Endothelial cell of umbilical vein (primary cell): Measurements from ENCODE around the gene SETD2. TPM values are rescaled to one million over a fixed set of nuclear protein-coding genes. Genes with fewer than 3 reads are reported as not detected.

ENCODE experiments used
- BruUV-seq: library from RNA; stranded (reverse); fragments of 400-500 nt; replicated peaks from 2 replicates; lab custom pipeline; 2021; lab: Mats Ljungman, UMichigan
- CTCF ChIA-PET: fragments of 300-600, 350-600 bp; sonication (Branson Sonifier 250); formaldehyde crosslinking; loops from one replicate; lab custom pipeline; 2021; ENCODE audit warnings: antibody characterized with exemption, inconsistent platforms; lab: Charles Lee
- POLR2A ChIA-PET: fragments of 300-600, 350-600 bp; sonication (Branson Sonifier 250); formaldehyde crosslinking; loops from one replicate; lab custom pipeline; 2021; ENCODE audit warnings: antibody characterized with exemption, inconsistent platforms; lab: Charles Lee
- DNase-seq: peaks from one replicate; pipeline ENCODE4 v3.0.0-alpha.2; 2011; ENCODE audit warnings: low read depth, low spot score
- FAIRE-seq: peaks from 2 replicates; lab custom pipeline; 2011; peaks lifted over from hg19 to GRCh38; lab: Jason Lieb, UNC
- H2AFZ ChIP-seq: 2 replicates; pipeline ENCODE4 v1.6.0; 2012; ENCODE audit warnings: low read depth, low read length, control low read depth, inconsistent platforms
- H3K27ac ChIP-seq: 2 replicates; pipeline ENCODE4 v1.5.1; 2011; ENCODE audit warnings: low read depth, mild to moderate bottlenecking, control low read depth, low read length, moderate library complexity; ENCODE audit not compliant: insufficient read depth
- H3K27me3 ChIP-seq, 2 experiments: 2 replicates each; pipeline versions ENCODE4 v1.6.0 to v1.6.1; 2011; ENCODE audit warnings: low read length in 2 of 2, mixed read lengths in 1 of 2; ENCODE audit not compliant: control insufficient read depth in 2 of 2, insufficient read depth in 2 of 2
- H3K36me3 ChIP-seq, 2 experiments: 2 replicates in 1 of 2; 3 replicates in 1 of 2; pipeline ENCODE4 v1.5.1; 2011; ENCODE audit warnings: low read length in 2 of 2, mild to moderate bottlenecking in 1 of 2, moderate library complexity in 1 of 2; ENCODE audit not compliant: control insufficient read depth in 2 of 2, insufficient read depth in 2 of 2; ENCODE audit errors: extremely low read depth in 1 of 2
- H3K4me1 ChIP-seq: 3 replicates; pipeline ENCODE4 v1.5.1; 2011; ENCODE audit warnings: mild to moderate bottlenecking, low read length; ENCODE audit not compliant: control insufficient read depth, insufficient read depth; ENCODE audit errors: extremely low read depth
- H3K4me2 ChIP-seq: 2 replicates; pipeline ENCODE4 v1.6.1; 2011; ENCODE audit warnings: low read length, control low read depth, mixed read lengths; ENCODE audit not compliant: insufficient read depth
- H3K4me3 ChIP-seq, 3 experiments: fragments of 200-600 bp in 1 of 3; sonication (generic), shearing (Covaris generic) in 1 of 3; replicated peaks in 1 of 3; 2 replicates each; pipeline ENCODE4 v1.5.1; 2011 to 2016; ENCODE audit warnings: control low read depth in 3 of 3, low read length in 3 of 3, mild to moderate bottlenecking in 2 of 3, inconsistent platforms in 1 of 3, low read depth in 1 of 3, moderate library complexity in 1 of 3; ENCODE audit not compliant: insufficient read depth in 1 of 3
- H3K79me2 ChIP-seq: 2 replicates; pipeline ENCODE4 v1.6.0; 2012; ENCODE audit warnings: low read length, inconsistent platforms; ENCODE audit not compliant: control insufficient read depth, insufficient read depth
- H3K9ac ChIP-seq: replicated peaks from 2 replicates; pipeline ENCODE3; 2011; ENCODE audit warnings: low read length, control low read depth; ENCODE audit not compliant: insufficient read depth; ENCODE audit errors: extremely low read depth
- H3K9me1 ChIP-seq: replicated peaks from 3 replicates; pipeline ENCODE4 v1.6.0; 2011; ENCODE audit warnings: mild to moderate bottlenecking, low read length; ENCODE audit not compliant: control insufficient read depth, insufficient read depth; ENCODE audit errors: extremely low read depth
- H3K9me3 ChIP-seq: replicated peaks from 2 replicates; pipeline ENCODE4 v1.5.1; 2012; ENCODE audit warnings: low read length, inconsistent platforms; ENCODE audit not compliant: control insufficient read depth, insufficient read depth
- H4K20me1 ChIP-seq: replicated peaks from 2 replicates; pipeline ENCODE3; 2011; ENCODE audit warnings: mild to moderate bottlenecking, low read length; ENCODE audit not compliant: control insufficient read depth, insufficient read depth; ENCODE audit errors: extremely low read depth
- CTCF ChIP-seq, 2 donors: IDR thresholded peaks; 1 replicate in 1 of 2; 2 replicates in 1 of 2; pipeline ENCODE4 v1.5.1; 2011; ENCODE audit warnings: low read length in 2 of 2, mild to moderate bottlenecking in 2 of 2, moderate library complexity in 2 of 2, control low read depth in 1 of 2, inconsistent platforms in 1 of 2, low read depth in 1 of 2; ENCODE audit not compliant: insufficient read depth in 1 of 2; ENCODE audit errors: extremely low read depth in 1 of 2
- EZH2 ChIP-seq: IDR thresholded peaks from 2 replicates; pipeline ENCODE4 v1.6.1; 2012; ENCODE audit warnings: borderline replicate concordance, low read depth, mild to moderate bottlenecking, moderate library complexity, low read length, inconsistent platforms; ENCODE audit not compliant: severe bottlenecking
- FOS ChIP-seq: IDR thresholded peaks from 2 replicates; pipeline ENCODE4 v1.6.1; 2011; ENCODE audit warnings: mild to moderate bottlenecking, low read length, moderate library complexity, borderline replicate concordance; ENCODE audit not compliant: insufficient read depth
- GATA2 ChIP-seq: IDR thresholded peaks from 2 replicates; pipeline ENCODE4 v1.7.0; 2011; ENCODE audit warnings: low read depth, mild to moderate bottlenecking, moderate library complexity, mixed read lengths, low read length; ENCODE audit not compliant: insufficient read length, insufficient read depth
- JUN ChIP-seq: IDR thresholded peaks from 2 replicates; pipeline ENCODE4 v1.6.1; 2011; ENCODE audit warnings: borderline replicate concordance, low read depth; ENCODE audit not compliant: insufficient read length, insufficient read depth
- MYC ChIP-seq: IDR thresholded peaks from one replicate; pipeline ENCODE4 v1.6.1; 2011; ENCODE audit warnings: mild to moderate bottlenecking, low read depth, low read length
- POLR2A ChIP-seq: IDR thresholded peaks from 2 replicates; pipeline ENCODE4 v1.6.1; 2012; ENCODE audit warnings: low read depth, mild to moderate bottlenecking, control low read depth, low read length
- POLR2AphosphoS5 ChIP-seq: IDR thresholded peaks from 2 replicates; pipeline ENCODE4 v1.6.1; 2012; ENCODE audit warnings: low read depth, mild to moderate bottlenecking, control low read depth, low read length, moderate library complexity; ENCODE audit not compliant: insufficient read depth
- dilution Hi-C: fragments of 300-500 bp; cut with MboI; formaldehyde crosslinking; loops from one replicate; pipeline ENCODE4 v1.15.0; 2019; ENCODE audit warnings: low sequenced_read_pairs; ENCODE audit not compliant: extremely low pct_ligation_motif_present
- intact Hi-C: fragments of 100-400 bp; cut with micrococcal nuclease; formaldehyde crosslinking; loops from one replicate; pipeline ENCODE4 v1.10.0; 2022
- polyA plus RNA-seq, 4 experiments: library from polyadenylated mRNA; depleted of rRNA in 3 of 4; stranded (reverse) in 3 of 4; unstranded in 1 of 4; fragments of >200 nt; gene quantifications; 2 replicates each; pipeline versions ENCODE4 v1.2.1 to v1.2.3, GENCODE V29; 2011 to 2012; ENCODE audit warnings: missing spikeins in 1 of 4
- total RNA-seq: library from RNA; stranded (reverse); gene quantifications from 2 replicates; pipeline ENCODE4 v1.2.3, GENCODE V29; 2021
- TF ChIP-seq, protein P1 (sequence below): IDR thresholded peaks from 2 replicates; pipeline ENCODE4 v1.6.1; 2011; ENCODE audit not compliant: insufficient read depth, insufficient read length

Gene SETD2
- total and polyA plus RNA-seq, 2 donors (not counting 3 experiments of a cell fraction or from before 2014, with no cell fraction given), result 13.7 to 41.4 TPM

GRCh38 chr3:47036145-47036544 is 127.8 kb downstream of the SETD2 start:
- Histone ChIP-seq H3K9me3 (no peaks in the 10 kb centered on the region), H3K9ac (no peak overlapping the region), H3K4me2 (no peak overlapping the region), H3K27ac (no peak overlapping the region), H3K36me3 (peaks cover 12 to 15% of the 10 kb centered on the region in 2 experiments), H3K27me3 (no peaks in the 10 kb centered on the region), H3K79me2 (no peaks in the 10 kb centered on the region), H3K9me1 (no peaks in the 10 kb centered on the region), H3K4me1 (no peaks in the 10 kb centered on the region), H3K4me3 (no peak overlapping the region), H2AFZ (no peak overlapping the region), H4K20me1 (no peaks in the 10 kb centered on the region)
- dilution Hi-C loops (no loop called here), intact Hi-C loops (no loop called here)
- ChIA-PET CTCF (no interaction called here), POLR2A (interaction anchor here (0.6 kb wide), 1 partner anchor 13 kb away, joined by 3 read pairs; no protein-coding TSS in a partner anchor)
- FAIRE-seq (no peak), DNase-seq (no peak)
- TF ChIP-seq GATA2 (no peak), CTCF (IDR thresholded peaks at IDR 0.05; ENCODE audit: extremely low read depth in 1 of 2, insufficient read depth in 1 of 2, low read depth in 1 of 2, low read length in 2 of 2) (no peak), POLR2A (no peak), EZH2 (no peak), FOS (no peak), POLR2AphosphoS5 (no peak), MYC (no peak), JUN (no peak)
- TF ChIP-seq, protein P1, sequence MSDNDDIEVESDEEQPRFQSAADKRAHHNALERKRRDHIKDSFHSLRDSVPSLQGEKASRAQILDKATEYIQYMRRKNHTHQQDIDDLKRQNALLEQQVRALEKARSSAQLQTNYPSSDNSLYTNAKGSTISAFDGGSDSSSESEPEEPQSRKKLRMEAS, result no peak
- BruUV-seq, result no TSS peak
